Vagina (tissue), 2 donors: Measurements from ENCODE around the gene EPSTI1. TPM values are rescaled to one million over a fixed set of nuclear protein-coding genes. Genes with fewer than 3 reads are reported as not detected.

ENCODE experiments used
- DNase-seq, 2 donors: peaks; one replicate each; pipeline ENCODE4 v3.0.0-alpha.2; 2017; ENCODE audit errors: extremely low spot score in 2 of 2
- H3K27ac ChIP-seq: fragments of 200-600 bp; sonication (generic); one replicate; pipeline ENCODE4 v1.5.1; 2019
- H3K27me3 ChIP-seq: fragments of 200-600 bp; sonication (generic); one replicate; pipeline ENCODE4 v1.5.1; 2019
- H3K36me3 ChIP-seq, 2 donors: fragments of 200-600 bp; sonication (generic); one replicate each; pipeline ENCODE4 v1.5.1; 2017 to 2019
- H3K4me1 ChIP-seq: fragments of 200-600 bp; sonication (generic); one replicate; pipeline ENCODE4 v1.5.1; 2019
- H3K4me3 ChIP-seq, 2 donors: fragments of 200-600 bp; sonication (generic); 1 replicate in 1 of 2; 2 replicates in 1 of 2; pipeline ENCODE4 v1.5.1; 2016 to 2019
- H3K9me3 ChIP-seq: fragments of 200-600 bp; sonication (generic); one replicate; pipeline ENCODE4 v1.5.1; 2019
- CTCF ChIP-seq, 3 experiments: fragments of 450-650 bp in 2 of 3; fragments of 200-600 bp in 1 of 3; sonication (generic) in 1 of 3; IDR thresholded peaks; one replicate each; pipeline ENCODE4 v1.5.1; 2017 to 2019; ENCODE audit warnings: antibody characterized with exemption in 3 of 3, mild to moderate bottlenecking in 2 of 3, moderate library complexity in 2 of 3
- POLR2A ChIP-seq, 2 donors: fragments of 450-650 bp; IDR thresholded peaks; one replicate each; pipeline ENCODE4 v1.6.1; 2017; ENCODE audit warnings: antibody characterized with exemption in 2 of 2, mild to moderate bottlenecking in 2 of 2, moderate library complexity in 2 of 2
- POLR2AphosphoS5 ChIP-seq, 2 donors: sonication (generic); formaldehyde crosslinking; IDR thresholded peaks; one replicate each; pipeline ENCODE4 v1.9.0; 2017; ENCODE audit warnings: antibody characterized with exemption in 2 of 2, mild to moderate bottlenecking in 2 of 2, low read depth in 1 of 2; ENCODE audit not compliant: insufficient read depth in 1 of 2
- intact Hi-C: fragments of 100-400 bp; cut with DNase I; formaldehyde crosslinking; loops from one replicate; pipeline ENCODE4 v1.15.1; 2023
- total RNA-seq: library from RNA; depleted of rRNA; stranded (reverse); fragments of >200 nt; gene quantifications from one replicate; pipeline ENCODE4 v1.2.3, GENCODE V29; 2016

EPSTI1 gene
- total RNA-seq, 1 donor from 2014 or later: 4.9 TPM

- intact Hi-C loops: no loop called here
- H3K27ac ChIP-seq: no peak overlapping the region
- no peak for TF ChIP-seq POLR2A (IDR thresholded peaks at IDR 0.05)
- TF ChIP-seq POLR2AphosphoS5 (IDR thresholded peaks at IDR 0.05; ENCODE audit: insufficient read depth in 1 of 2, low read depth in 1 of 2): no peak
- no peak for TF ChIP-seq CTCF (IDR thresholded peaks at IDR 0.05)
- H3K4me1 ChIP-seq: no peaks in the 10 kb centered on the region
- H3K36me3 ChIP-seq: no peaks in the 10 kb centered on the region
- no peak for DNase-seq
- H3K9me3 ChIP-seq: no peaks in the 10 kb centered on the region
- H3K27me3 ChIP-seq: no peaks in the 10 kb centered on the region
- H3K4me3 ChIP-seq: no peak overlapping the region
Measured at GRCh38 chr13:42957881-42958280, 34.2 kb downstream of the EPSTI1 start.

- Histone ChIP-seq H3K4me3 (no peak overlapping the region), H3K9me3 (no peaks in the 10 kb centered on the region), H3K4me1 (no peaks in the 10 kb centered on the region), H3K27me3 (no peaks in the 10 kb centered on the region), H3K27ac (no peak overlapping the region), H3K36me3 (peaks cover 0 to 8% of the 10 kb centered on the region in 2 donors)
- intact Hi-C loops: no loop called here
- no peak for DNase-seq
- no peak for TF ChIP-seq CTCF (IDR thresholded peaks at IDR 0.05)
- no peak for TF ChIP-seq POLR2AphosphoS5 (IDR thresholded peaks at IDR 0.05; ENCODE audit: insufficient read depth in 1 of 2, low read depth in 1 of 2)
- TF ChIP-seq POLR2A (IDR thresholded peaks at IDR 0.05): no peak
Measured at GRCh38 chr13:42950181-42950580, 41.9 kb downstream of the EPSTI1 start.

- no peaks in the 10 kb centered on the region for H3K4me1 ChIP-seq
- TF ChIP-seq POLR2A (IDR thresholded peaks at IDR 0.05) (no peak), CTCF (IDR thresholded peaks at IDR 0.05) (no peak), POLR2AphosphoS5 (IDR thresholded peaks at IDR 0.05; ENCODE audit: insufficient read depth in 1 of 2, low read depth in 1 of 2) (no peak)
- no peaks in the 10 kb centered on the region for H3K9me3 ChIP-seq
- no peak overlapping the region for H3K27ac ChIP-seq
- no peak for DNase-seq
- H3K27me3 ChIP-seq: no peaks in the 10 kb centered on the region
- no peak overlapping the region for H3K4me3 ChIP-seq
- intact Hi-C loops: no loop called here
- H3K36me3 ChIP-seq: peaks cover 0 to 8% of the 10 kb centered on the region in 2 donors
Measured at GRCh38 chr13:42947925-42948324, 44.1 kb downstream of the EPSTI1 start.

- intact Hi-C loops: no loop called here
Measured at GRCh38 chr13:42946927-42947326, 45.1 kb downstream of the EPSTI1 start.

More at GRCh38 chr13:42946927-42947326, 45.1 kb downstream of the EPSTI1 start:
- Histone ChIP-seq H3K27me3 (no peaks in the 10 kb centered on the region), H3K27ac (no peak overlapping the region), H3K4me3 (no peak overlapping the region), H3K4me1 (no peaks in the 10 kb centered on the region), H3K36me3 (peaks cover 0 to 5% of the 10 kb centered on the region in 2 donors), H3K9me3 (no peaks in the 10 kb centered on the region)
- no peak for DNase-seq
- TF ChIP-seq POLR2AphosphoS5 (IDR thresholded peaks at IDR 0.05; ENCODE audit: insufficient read depth in 1 of 2, low read depth in 1 of 2) (no peak), POLR2A (IDR thresholded peaks at IDR 0.05) (no peak), CTCF (IDR thresholded peaks at IDR 0.05) (no peak)
